Mesendoderm (in vitro differentiated cells): ENCODE results near the gene LIF.

Experiments used
- DNase-seq: peaks from one replicate; pipeline ENCODE4 v3.0.0; 2013
- H2AK5ac ChIP-seq: 2 replicates; pipeline ENCODE4 v1.6.1; 2013; ENCODE audit warnings: low read length, inconsistent platforms
- H2BK120ac ChIP-seq: 2 replicates; pipeline ENCODE4 v1.6.1; 2013; ENCODE audit warnings: low read depth, mild to moderate bottlenecking, low read length, moderate library complexity, mixed read lengths
- H2BK15ac ChIP-seq: replicated peaks from 2 replicates; pipeline ENCODE4 v1.6.1; 2013; ENCODE audit warnings: low read depth, mild to moderate bottlenecking, moderate library complexity
- H2BK5ac ChIP-seq: 2 replicates; pipeline ENCODE4 v1.6.1; 2013; ENCODE audit warnings: low read length, inconsistent platforms
- H3K18ac ChIP-seq: 2 replicates; pipeline ENCODE4 v1.6.1; 2013; ENCODE audit warnings: mild to moderate bottlenecking, low read length, mixed read lengths
- H3K23ac ChIP-seq: one replicate; pipeline ENCODE4 v1.6.1; 2013; ENCODE audit warnings: low read length
- H3K27ac ChIP-seq: 2 replicates; pipeline ENCODE4 v1.5.1; 2013; ENCODE audit warnings: low read depth, mild to moderate bottlenecking, inconsistent platforms, low read length, moderate library complexity
- H3K27me3 ChIP-seq: 2 replicates; pipeline ENCODE4 v1.6.1; 2013; ENCODE audit warnings: low read length, control low read depth, mild to moderate bottlenecking, inconsistent platforms; ENCODE audit not compliant: insufficient read depth, poor library complexity
- H3K36me3 ChIP-seq: 2 replicates; pipeline ENCODE4 v1.6.1; 2013; ENCODE audit warnings: low read length, inconsistent platforms; ENCODE audit not compliant: control insufficient read depth, insufficient read depth
- H3K4ac ChIP-seq: one replicate; pipeline ENCODE4 v1.6.1; 2013; ENCODE audit warnings: low read depth, mild to moderate bottlenecking, low read length, moderate library complexity
- H3K4me1 ChIP-seq: 2 replicates; pipeline ENCODE4 v1.6.1; 2013; ENCODE audit warnings: low read depth, low read length, inconsistent platforms; ENCODE audit not compliant: control insufficient read depth
- H3K4me2 ChIP-seq: 2 replicates; pipeline ENCODE4 v1.6.1; 2013; ENCODE audit warnings: low read length
- H3K4me3 ChIP-seq: 2 replicates; pipeline ENCODE4 v1.5.1; 2013; ENCODE audit warnings: mild to moderate bottlenecking, low read length
- H3K56ac ChIP-seq: one replicate; pipeline ENCODE4 v1.6.1; 2013; ENCODE audit warnings: low read length
- H3K79me1 ChIP-seq: 2 replicates; pipeline ENCODE4 v1.6.1; 2013; ENCODE audit warnings: low read length, inconsistent platforms
- H3K79me2 ChIP-seq: 2 replicates; pipeline ENCODE4 v1.6.1; 2013; ENCODE audit warnings: mild to moderate bottlenecking, low read length; ENCODE audit not compliant: control insufficient read depth, insufficient read depth
- H3K9ac ChIP-seq: 2 replicates; pipeline ENCODE4 v1.6.1; 2013; ENCODE audit warnings: low read length, inconsistent platforms
- H4K5ac ChIP-seq: one replicate; pipeline ENCODE4 v1.6.1; 2013; ENCODE audit warnings: low read length
- H4K8ac ChIP-seq: one replicate; pipeline ENCODE4 v1.6.1; 2013; ENCODE audit warnings: low read depth, mild to moderate bottlenecking, control low read depth, low read length, moderate library complexity
- WGBS: extraction: QIAGEN DNeasy Blood & Tissue Kit; methylation state at CpG from one replicate; pipeline ENCODE4 v1.1.7; 2013; ENCODE audit warnings: low lambda C conversion rate, missing lambda C conversion rate; ENCODE audit not compliant: insufficient coverage; ENCODE audit errors: extremely low coverage; 5-methylcytosine and 5-hydroxymethylcytosine counted together

Gene LIF

DNA sequence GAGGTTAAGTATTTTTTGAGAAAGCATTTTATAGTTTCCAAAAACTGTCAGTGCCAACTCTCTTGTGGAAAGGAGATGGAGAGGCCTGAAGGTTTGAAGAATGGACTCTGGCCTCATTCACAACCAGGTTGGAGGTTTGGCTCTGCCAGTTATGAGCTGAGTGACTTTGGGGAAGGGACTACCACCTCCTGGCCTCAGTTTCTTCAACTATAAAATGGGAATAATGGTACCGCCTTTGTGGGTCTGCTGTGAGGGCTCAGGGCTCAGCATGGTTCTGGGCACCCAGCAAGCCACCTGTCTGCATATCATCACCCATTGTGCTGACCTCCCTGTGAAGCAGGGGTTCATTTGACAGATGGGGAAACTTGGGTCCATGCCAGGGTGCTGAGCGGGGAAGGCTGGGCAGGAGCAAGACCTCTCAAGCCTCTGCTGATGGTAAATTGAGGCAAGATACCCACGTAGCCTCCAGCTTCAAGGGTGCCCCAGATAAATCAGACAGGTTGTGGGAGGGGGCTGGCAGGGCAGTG, 3.5 kb upstream of the LIF start:
- no CpG with 5 or more reads among the region's 3 CpGs for WGBS
- Histone ChIP-seq H3K9ac (no peak overlapping the region), H2BK5ac (no peak overlapping the region), H3K4me2 (no peak overlapping the region), H4K8ac (no peak overlapping the region), H2AK5ac (no peak overlapping the region), H2BK15ac (no peak overlapping the region), H4K5ac (no peak overlapping the region), H3K56ac (no peak overlapping the region), H3K27ac (no peak overlapping the region), H3K4me1 (no peaks in the 10 kb centered on the region), H3K23ac (no peak overlapping the region), H3K18ac (no peak overlapping the region), H3K79me2 (no peaks in the 10 kb centered on the region), H3K4me3 (no peak overlapping the region), H3K27me3 (no peaks in the 10 kb centered on the region), H3K36me3 (no peaks in the 10 kb centered on the region), H3K4ac (no peak overlapping the region), H3K79me1 (no peaks in the 10 kb centered on the region), H2BK120ac (no peak overlapping the region)
- no peak for DNase-seq

DNA sequence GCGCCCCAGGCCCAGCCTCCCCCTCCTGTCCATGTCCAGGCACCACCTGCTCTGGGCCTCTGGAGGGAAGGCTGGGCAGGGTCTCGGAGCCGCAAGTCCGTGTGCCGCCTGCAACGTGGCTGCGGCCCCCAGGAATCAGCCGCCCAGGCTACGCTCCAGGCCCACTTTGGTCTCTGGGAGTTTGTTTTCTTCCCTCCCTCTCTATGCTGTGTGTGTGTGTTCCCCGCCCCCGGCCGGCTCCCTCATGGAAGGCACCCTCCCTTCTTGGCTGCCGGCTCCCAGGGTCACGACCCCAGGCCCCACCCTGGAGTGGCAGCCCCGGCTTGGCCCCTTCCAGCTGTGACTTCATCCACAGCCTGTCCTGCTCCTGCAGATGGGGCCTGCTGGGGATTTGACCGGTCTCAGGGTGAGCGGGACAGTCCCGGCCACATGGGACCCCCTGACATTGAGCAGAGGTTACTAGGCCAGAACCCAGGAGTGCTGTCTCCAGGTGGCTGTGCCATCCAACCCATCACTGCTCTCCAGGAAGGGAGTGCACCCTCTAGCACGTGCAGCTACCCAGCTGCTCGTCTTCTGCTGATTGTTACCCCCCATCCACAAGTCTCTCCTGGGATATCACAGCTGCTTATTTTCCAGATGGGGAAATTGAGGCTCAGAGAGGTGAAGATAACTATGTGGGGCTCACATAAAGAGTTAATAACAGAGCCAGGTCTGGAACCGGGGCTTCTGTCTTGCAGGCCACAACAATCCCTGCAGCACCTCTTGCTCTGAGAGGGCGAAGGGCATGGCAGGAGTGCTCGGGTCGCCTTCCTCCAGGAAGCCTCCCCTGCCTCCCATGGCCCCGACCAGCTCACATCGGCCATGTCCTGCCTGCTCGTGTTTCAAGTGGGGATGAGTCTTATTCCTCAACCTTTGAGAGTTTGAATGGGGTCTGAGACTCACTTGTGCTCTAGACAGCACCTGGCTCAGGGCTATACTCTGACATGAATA, 2.8 kb upstream of the LIF start:
- H2BK5ac ChIP-seq = no peak overlapping the region
- no peak overlapping the region for H4K8ac ChIP-seq
- H3K36me3 ChIP-seq = no peaks in the 10 kb centered on the region
- no peak overlapping the region for H4K5ac ChIP-seq
- H3K23ac ChIP-seq = no peak overlapping the region
- no peak overlapping the region for H3K4me3 ChIP-seq
- H3K4me2 ChIP-seq = no peak overlapping the region
- H3K56ac ChIP-seq = no peak overlapping the region
- no peak overlapping the region for H2BK120ac ChIP-seq
- no peak overlapping the region for H3K4ac ChIP-seq
- no CpG with 5 or more reads among the region's 27 CpGs for WGBS
- H3K27me3 ChIP-seq = no peaks in the 10 kb centered on the region
- H2BK15ac ChIP-seq = no peak overlapping the region
- H3K4me1 ChIP-seq = no peaks in the 10 kb centered on the region
- H3K9ac ChIP-seq = no peak overlapping the region
- no peak overlapping the region for H3K18ac ChIP-seq
- no peak for DNase-seq
- no peaks in the 10 kb centered on the region for H3K79me2 ChIP-seq
- H2AK5ac ChIP-seq = no peak overlapping the region
- no peaks in the 10 kb centered on the region for H3K79me1 ChIP-seq
- no peak overlapping the region for H3K27ac ChIP-seq

DNA sequence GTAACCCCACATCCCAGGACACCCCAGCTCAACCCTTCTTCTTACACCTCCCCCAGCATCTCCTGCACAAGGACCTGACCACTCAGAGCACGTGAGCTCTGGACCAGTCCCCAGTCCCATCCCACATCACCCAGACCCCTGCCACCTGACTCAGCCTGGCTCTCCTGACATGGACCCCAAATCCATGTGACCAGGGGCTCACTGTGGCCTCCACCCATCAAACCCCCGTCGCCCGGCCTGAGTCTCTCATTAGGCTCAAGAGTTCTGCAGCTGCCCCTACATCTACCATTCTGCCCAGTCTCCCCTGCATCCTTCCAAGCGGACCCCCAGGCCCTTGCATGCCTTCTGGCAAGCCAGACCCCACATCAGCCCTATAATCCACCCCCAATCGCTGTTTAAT, 1.9 kb upstream of the LIF start:
- no peak overlapping the region for H3K27ac ChIP-seq

GRCh38 chr22:30247974-30248373, 1.4 kb upstream of the LIF start:
- H3K4me1 ChIP-seq = no peaks in the 10 kb centered on the region
- H2BK15ac ChIP-seq = no peak overlapping the region
- no peaks in the 10 kb centered on the region for H3K36me3 ChIP-seq
- DNase-seq = no peak
- no peak overlapping the region for H3K4ac ChIP-seq
- no peak overlapping the region for H3K18ac ChIP-seq
- no peak overlapping the region for H3K4me3 ChIP-seq
- no CpG with 5 or more reads among the region's 12 CpGs for WGBS
- no peak overlapping the region for H2BK5ac ChIP-seq
- no peaks in the 10 kb centered on the region for H3K79me1 ChIP-seq
- H4K5ac ChIP-seq = no peak overlapping the region
- H3K56ac ChIP-seq = no peak overlapping the region
- no peak overlapping the region for H3K9ac ChIP-seq
- no peaks in the 10 kb centered on the region for H3K79me2 ChIP-seq
- H3K27me3 ChIP-seq = no peaks in the 10 kb centered on the region
- H3K23ac ChIP-seq = no peak overlapping the region
- H4K8ac ChIP-seq = no peak overlapping the region
- H3K4me2 ChIP-seq = no peak overlapping the region
- H3K27ac ChIP-seq = no peak overlapping the region
- H2BK120ac ChIP-seq = no peak overlapping the region
- no peak overlapping the region for H2AK5ac ChIP-seq

More for the DNA sequence above, 1.9 kb upstream of the LIF start:
- no peak overlapping the region for H3K23ac ChIP-seq
- H4K5ac ChIP-seq = no peak overlapping the region
- H3K27me3 ChIP-seq = no peaks in the 10 kb centered on the region
- no CpG with 5 or more reads among the region's 6 CpGs for whole genome bisulfite sequencing
- H3K56ac ChIP-seq = no peak overlapping the region
- H3K4me1 ChIP-seq = no peaks in the 10 kb centered on the region
- H3K79me1 ChIP-seq = no peaks in the 10 kb centered on the region
- H4K8ac ChIP-seq = no peak overlapping the region
- H3K4me2 ChIP-seq = no peak overlapping the region
- no peak overlapping the region for H2BK120ac ChIP-seq
- no peak overlapping the region for H3K4me3 ChIP-seq
- H3K18ac ChIP-seq = no peak overlapping the region
- H3K9ac ChIP-seq = no peak overlapping the region
- H2BK15ac ChIP-seq = no peak overlapping the region
- no peak overlapping the region for H3K4ac ChIP-seq
- no peak overlapping the region for H2BK5ac ChIP-seq
- no peaks in the 10 kb centered on the region for H3K36me3 ChIP-seq
- no peaks in the 10 kb centered on the region for H3K79me2 ChIP-seq
- DNase-seq = no peak
- no peak overlapping the region for H2AK5ac ChIP-seq

DNA sequence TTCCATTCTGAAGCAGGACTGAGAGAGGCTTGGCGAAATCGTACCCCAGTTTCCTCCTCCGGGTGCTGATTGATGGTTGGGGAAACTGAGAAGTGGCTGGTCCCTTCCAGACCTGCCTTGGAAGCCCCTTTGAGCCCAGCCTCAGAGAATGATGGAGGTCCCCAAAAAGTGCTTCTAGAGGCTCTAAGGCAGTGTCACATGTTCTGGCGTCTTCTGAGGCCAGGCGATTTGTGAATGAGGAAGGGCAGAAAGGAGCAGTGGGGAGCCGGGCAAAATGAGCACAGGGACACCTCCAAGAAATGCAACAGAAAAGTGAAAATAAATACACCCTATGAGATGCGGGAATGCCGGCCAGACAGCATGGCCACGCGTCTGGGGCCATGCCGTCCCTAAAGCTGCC, 1.0 kb upstream of the LIF start:
- Histone ChIP-seq H3K18ac (no peak overlapping the region), H4K8ac (no peak overlapping the region), H3K23ac (no peak overlapping the region), H3K27ac (no peak overlapping the region), H2BK5ac (no peak overlapping the region), H3K79me1 (no peaks in the 10 kb centered on the region), H3K27me3 (no peaks in the 10 kb centered on the region), H4K5ac (no peak overlapping the region), H3K4ac (no peak overlapping the region), H2AK5ac (no peak overlapping the region), H3K79me2 (no peaks in the 10 kb centered on the region), H2BK15ac (no peak overlapping the region), H3K56ac (no peak overlapping the region), H2BK120ac (no peak overlapping the region), H3K9ac (no peak overlapping the region), H3K4me1 (no peaks in the 10 kb centered on the region), H3K4me2 (no peak overlapping the region), H3K4me3 (no peak overlapping the region), H3K36me3 (no peaks in the 10 kb centered on the region)
- no CpG with 5 or more reads among the region's 11 CpGs for WGBS
- no peak for DNase-seq
